SU-DHL-6 (cell line): Measurements from ENCODE around the gene PRKCZ.
"Not testable (repeated sequence)": the region's sequence is repeated elsewhere in the genome, so short reads cannot be mapped to it uniquely, and the experiment has no call there.

Experiments
- CTCF ChIP-seq: fragments of 200-600 bp; sonication (generic); IDR thresholded peaks from one replicate; pipeline ENCODE4 v1.5.1; 2017; ENCODE audit warnings: antibody characterized with exemption, mild to moderate bottlenecking, low read length, moderate library complexity; ENCODE audit not compliant: insufficient read depth, poor library complexity, severe bottlenecking
- EZH2phosphoT487 ChIP-seq: fragments of 200-600 bp; sonication (generic), shearing (Covaris generic); conservative IDR thresholded peaks from 2 replicates; pipeline ENCODE4 v1.6.1; 2018; ENCODE audit warnings: mild to moderate bottlenecking, antibody characterized with exemption, low read length, moderate library complexity, mixed read lengths

- not testable (repeated sequence) for TF ChIP-seq CTCF, EZH2phosphoT487
Observed at GRCh38 chr1:2094269-2095158, 44.3 kb downstream of the PRKCZ start.
